ENCODE measurements around the gene MCRS1. TPM values are rescaled to one million over a fixed set of nuclear protein-coding genes. Genes with fewer than 3 reads are reported as not detected.
"Not testable (repeated sequence)": the region's sequence is repeated elsewhere in the genome, so short reads cannot be mapped to it uniquely, and the experiment has no call there.

Gene MCRS1
- total RNA-seq, 4 donors from 2014 or later, result 35.3 to 62.5 (median 51.1) TPM

DNA sequence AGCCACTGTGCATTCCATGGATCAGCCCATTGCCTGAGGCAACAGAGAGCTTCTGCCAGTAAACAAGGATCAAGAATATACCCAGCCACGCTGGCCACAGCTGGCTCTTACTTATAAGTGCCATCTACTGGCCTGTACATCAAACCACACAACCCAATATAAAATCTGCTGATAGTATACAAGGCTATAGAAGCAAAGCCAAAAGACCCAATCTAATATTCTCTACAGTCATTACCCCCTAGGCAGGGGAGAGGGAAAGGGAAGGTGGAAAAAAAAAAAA lies 41.9 kb upstream of the MCRS1 start:
- WGBS, 2 donors (ENCODE audit: low coverage in 1 of 2), result no CpG with 5 or more reads among the region's 1 CpG
- peaks cover 4% of the 10 kb centered on the region for H3K27me3 ChIP-seq
- H3K4me3 ChIP-seq, result no peak overlapping the region
- H3K36me3 ChIP-seq, result no peaks in the 10 kb centered on the region
- no peak overlapping the region for H3K27ac ChIP-seq
- no peaks in the 10 kb centered on the region for H3K4me1 ChIP-seq
- TF ChIP-seq POLR2AphosphoS5 (IDR thresholded peaks at IDR 0.05) (no peak), POLR2A (IDR thresholded peaks at IDR 0.05) (no peak), EP300 (IDR thresholded peaks at IDR 0.05) (no peak)
- TF ChIP-seq, protein P1, sequence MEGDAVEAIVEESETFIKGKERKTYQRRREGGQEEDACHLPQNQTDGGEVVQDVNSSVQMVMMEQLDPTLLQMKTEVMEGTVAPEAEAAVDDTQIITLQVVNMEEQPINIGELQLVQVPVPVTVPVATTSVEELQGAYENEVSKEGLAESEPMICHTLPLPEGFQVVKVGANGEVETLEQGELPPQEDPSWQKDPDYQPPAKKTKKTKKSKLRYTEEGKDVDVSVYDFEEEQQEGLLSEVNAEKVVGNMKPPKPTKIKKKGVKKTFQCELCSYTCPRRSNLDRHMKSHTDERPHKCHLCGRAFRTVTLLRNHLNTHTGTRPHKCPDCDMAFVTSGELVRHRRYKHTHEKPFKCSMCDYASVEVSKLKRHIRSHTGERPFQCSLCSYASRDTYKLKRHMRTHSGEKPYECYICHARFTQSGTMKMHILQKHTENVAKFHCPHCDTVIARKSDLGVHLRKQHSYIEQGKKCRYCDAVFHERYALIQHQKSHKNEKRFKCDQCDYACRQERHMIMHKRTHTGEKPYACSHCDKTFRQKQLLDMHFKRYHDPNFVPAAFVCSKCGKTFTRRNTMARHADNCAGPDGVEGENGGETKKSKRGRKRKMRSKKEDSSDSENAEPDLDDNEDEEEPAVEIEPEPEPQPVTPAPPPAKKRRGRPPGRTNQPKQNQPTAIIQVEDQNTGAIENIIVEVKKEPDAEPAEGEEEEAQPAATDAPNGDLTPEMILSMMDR (IDR thresholded peaks at IDR 0.05), result no peak
- ATAC-seq, result no peak
- peaks cover 0 to 8% (median 0%) of the 10 kb centered on the region in 3 donors for H3K9me3 ChIP-seq

DNA sequence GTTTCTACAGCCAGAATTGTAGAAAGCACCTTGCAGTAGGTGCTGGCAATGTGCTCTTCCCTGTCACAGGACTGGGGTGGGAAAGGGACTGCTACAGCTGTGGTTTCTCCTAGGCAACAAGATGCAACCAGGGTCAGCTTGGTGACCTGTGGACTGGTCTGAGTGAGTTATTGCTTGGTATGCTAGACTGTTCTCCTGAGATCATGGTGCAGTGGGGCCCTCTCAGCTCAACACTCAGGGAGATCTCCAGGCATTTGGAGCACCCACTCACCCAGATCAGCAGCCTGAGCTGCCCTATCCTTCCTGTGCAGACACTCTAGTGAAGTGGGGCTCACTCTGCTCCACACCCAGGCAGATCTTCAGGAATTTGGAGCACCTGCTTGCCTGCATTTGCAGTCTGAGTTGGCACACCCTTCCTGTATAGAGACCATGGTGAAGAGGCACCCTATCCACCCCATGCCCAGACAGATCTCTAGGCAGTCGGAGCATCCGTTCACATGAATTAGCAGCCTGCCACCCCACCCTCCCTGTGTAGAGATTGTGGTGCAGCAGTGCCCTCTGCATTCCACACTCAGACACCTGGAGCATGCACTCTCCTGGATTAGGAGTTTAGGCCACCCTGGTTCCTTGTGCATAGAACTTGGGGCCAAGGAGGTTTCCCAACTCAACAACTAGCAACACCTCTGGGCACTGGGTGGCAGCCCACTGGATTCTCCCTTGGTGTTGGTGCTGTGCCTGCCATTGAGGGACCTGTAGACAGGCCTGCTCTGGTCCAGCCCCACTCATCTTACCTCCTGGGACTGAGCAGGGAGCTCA lies 41.3 kb upstream of the MCRS1 start:
- ATAC-seq, result no peak
- Histone ChIP-seq H3K4me1 (no peaks in the 10 kb centered on the region), H3K4me3 (no peak overlapping the region), H3K9me3 (peaks cover 0 to 8% (median 0%) of the 10 kb centered on the region in 3 donors), H3K36me3 (no peaks in the 10 kb centered on the region), H3K27me3 (peaks cover 4% of the 10 kb centered on the region), H3K27ac (no peak overlapping the region)
- WGBS, 2 donors (ENCODE audit: low coverage in 1 of 2), result no CpG with 5 or more reads among the region's 2 CpGs
- TF ChIP-seq POLR2A (IDR thresholded peaks at IDR 0.05) (no peak), POLR2AphosphoS5 (IDR thresholded peaks at IDR 0.05) (no peak), EP300 (IDR thresholded peaks at IDR 0.05) (no peak)
- TF ChIP-seq, protein P1 (IDR thresholded peaks at IDR 0.05), result no peak

DNA sequence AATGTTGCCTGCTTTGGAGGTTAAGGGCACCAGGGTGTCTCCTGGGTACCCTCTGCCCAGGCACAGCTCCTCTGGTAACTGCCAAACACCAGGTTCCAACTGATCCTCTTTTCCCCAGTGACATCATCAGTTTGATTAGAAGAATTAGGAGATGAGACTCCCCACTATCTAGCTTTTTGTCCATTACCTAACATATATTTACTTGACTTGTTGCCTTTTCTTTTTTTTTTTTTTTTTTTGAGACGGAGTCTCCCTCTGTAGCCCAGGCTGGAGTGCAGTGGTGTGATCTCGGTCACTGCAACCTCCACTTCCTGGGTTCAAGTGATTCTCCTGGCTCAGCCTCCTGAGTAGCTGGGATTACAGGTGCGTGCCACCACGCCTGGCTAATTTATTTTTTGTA lies 37.6 kb upstream of the MCRS1 start, which contains the start of gene FAM186B:
Gene FAM186B, minus strand, starts transcription at position 101 of the 400 bp plus-strand sequence. CDS start 162 bp downstream, outside the sequence.
- not testable (repeated sequence) for H3K27me3 ChIP-seq, ATAC-seq, H3K27ac ChIP-seq, H3K9me3 ChIP-seq, H3K4me1 ChIP-seq, H3K4me3 ChIP-seq, H3K36me3 ChIP-seq
- WGBS, 2 donors (ENCODE audit: low coverage in 1 of 2), result 100% methylated on average over 3 of the region's 4 CpGs; no CpG with 5 or more reads in 1 of the 2 donors

DNA sequence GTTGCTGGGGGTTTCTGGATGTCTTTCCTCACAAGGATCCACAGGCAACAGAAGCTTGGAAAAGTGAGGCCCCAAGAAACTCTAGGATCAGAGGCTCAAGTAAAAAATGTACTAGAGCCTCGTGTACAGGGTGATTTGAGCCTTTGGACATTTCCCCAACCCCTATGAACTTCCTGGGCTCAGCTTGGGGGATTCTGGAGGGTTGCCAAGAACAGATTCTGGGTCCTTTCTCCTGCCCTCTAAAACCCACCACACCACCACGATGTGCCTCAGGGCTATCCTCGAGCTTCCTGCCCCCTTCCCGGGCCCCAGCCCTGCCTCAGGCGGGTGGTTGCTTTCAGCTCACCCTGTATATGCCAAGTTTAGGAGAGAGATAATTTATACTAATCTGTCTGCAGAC lies 36.9 kb upstream of the MCRS1 start:
- H3K27me3 ChIP-seq, result no peaks in the 10 kb centered on the region
- H3K4me3 ChIP-seq, result no peak overlapping the region
- H3K4me1 ChIP-seq, result no peaks in the 10 kb centered on the region
- 67 to 71% methylated on average over 1 to 4 of the region's 5 CpGs for WGBS, 2 donors (ENCODE audit: low coverage in 1 of 2)
- no peaks in the 10 kb centered on the region for H3K9me3 ChIP-seq
- H3K36me3 ChIP-seq, result peaks cover 0 to 10% of the 10 kb centered on the region in 2 donors
- TF ChIP-seq POLR2AphosphoS5 (IDR thresholded peaks at IDR 0.05), result no peak
- no peak for TF ChIP-seq POLR2A (IDR thresholded peaks at IDR 0.05)
- TF ChIP-seq EP300 (IDR thresholded peaks at IDR 0.05), result no peak
- TF ChIP-seq, protein P1 (IDR thresholded peaks at IDR 0.05), result no peak
- ATAC-seq, result no peak
- no peak overlapping the region for H3K27ac ChIP-seq

DNA sequence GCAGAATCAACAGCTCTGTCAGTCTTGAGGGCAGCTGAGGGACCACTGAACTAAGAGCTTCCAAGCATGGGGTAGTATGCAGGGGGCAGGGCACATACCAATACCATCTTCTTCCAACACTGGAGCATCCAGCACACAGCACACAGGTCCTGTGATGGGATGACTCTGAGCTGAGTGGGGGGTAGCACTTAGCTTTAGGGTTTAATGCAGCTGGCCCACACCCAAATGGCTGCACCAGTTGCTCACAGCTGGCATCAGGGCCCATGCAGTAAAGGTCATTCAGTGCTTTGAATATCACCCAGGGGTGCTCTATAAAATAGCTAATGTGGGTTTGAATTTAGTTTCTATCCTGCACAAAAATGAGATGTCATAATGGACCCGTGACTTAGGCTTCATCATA lies 35.8 kb upstream of the MCRS1 start:
- WGBS, 2 donors (ENCODE audit: low coverage in 1 of 2), result 80 to 90% methylated on average over 1 of the region's 1 CpG
- Histone ChIP-seq H3K27me3 (no peaks in the 10 kb centered on the region), H3K4me1 (no peaks in the 10 kb centered on the region), H3K9me3 (no peaks in the 10 kb centered on the region), H3K36me3 (peaks cover 0 to 18% of the 10 kb centered on the region in 2 donors), H3K27ac (no peak overlapping the region), H3K4me3 (no peak overlapping the region)
- TF ChIP-seq, protein P1 (IDR thresholded peaks at IDR 0.05), result no peak
- TF ChIP-seq POLR2A (IDR thresholded peaks at IDR 0.05) (no peak), POLR2AphosphoS5 (IDR thresholded peaks at IDR 0.05) (no peak), EP300 (IDR thresholded peaks at IDR 0.05) (no peak)
- no peak for ATAC-seq

Data from gastroesophageal sphincter (tissue), 4 donors.